Vagina (tissue), 2 donors: ENCODE measurements around the gene CACNA2D1. TPM values are rescaled to one million over a fixed set of nuclear protein-coding genes. Genes with fewer than 3 reads are reported as not detected.

Experiments
- DNase-seq, 2 donors: peaks; one replicate each; pipeline ENCODE4 v3.0.0-alpha.2; 2017; ENCODE audit errors: extremely low spot score in 2 of 2
- H3K27ac ChIP-seq: fragments of 200-600 bp; sonication (generic); one replicate; pipeline ENCODE4 v1.5.1; 2019
- H3K27me3 ChIP-seq: fragments of 200-600 bp; sonication (generic); one replicate; pipeline ENCODE4 v1.5.1; 2019
- H3K36me3 ChIP-seq, 2 donors: fragments of 200-600 bp; sonication (generic); one replicate each; pipeline ENCODE4 v1.5.1; 2017 to 2019
- H3K4me1 ChIP-seq: fragments of 200-600 bp; sonication (generic); one replicate; pipeline ENCODE4 v1.5.1; 2019
- H3K4me3 ChIP-seq, 2 donors: fragments of 200-600 bp; sonication (generic); 1 replicate in 1 of 2; 2 replicates in 1 of 2; pipeline ENCODE4 v1.5.1; 2016 to 2019
- H3K9me3 ChIP-seq: fragments of 200-600 bp; sonication (generic); one replicate; pipeline ENCODE4 v1.5.1; 2019
- CTCF ChIP-seq, 3 experiments: fragments of 450-650 bp in 2 of 3; fragments of 200-600 bp in 1 of 3; sonication (generic) in 1 of 3; IDR thresholded peaks; one replicate each; pipeline ENCODE4 v1.5.1; 2017 to 2019; ENCODE audit warnings: antibody characterized with exemption in 3 of 3, mild to moderate bottlenecking in 2 of 3, moderate library complexity in 2 of 3
- POLR2A ChIP-seq, 2 donors: fragments of 450-650 bp; IDR thresholded peaks; one replicate each; pipeline ENCODE4 v1.6.1; 2017; ENCODE audit warnings: antibody characterized with exemption in 2 of 2, mild to moderate bottlenecking in 2 of 2, moderate library complexity in 2 of 2
- POLR2AphosphoS5 ChIP-seq, 2 donors: sonication (generic); formaldehyde crosslinking; IDR thresholded peaks; one replicate each; pipeline ENCODE4 v1.9.0; 2017; ENCODE audit warnings: antibody characterized with exemption in 2 of 2, mild to moderate bottlenecking in 2 of 2, low read depth in 1 of 2; ENCODE audit not compliant: insufficient read depth in 1 of 2
- intact Hi-C: fragments of 100-400 bp; cut with DNase I; formaldehyde crosslinking; loops from one replicate; pipeline ENCODE4 v1.15.1; 2023
- total RNA-seq: library from RNA; depleted of rRNA; stranded (reverse); fragments of >200 nt; gene quantifications from one replicate; pipeline ENCODE4 v1.2.3, GENCODE V29; 2016

The CACNA2D1 gene
- total RNA-seq, 1 donor from 2014 or later: 16.9 TPM

DNA sequence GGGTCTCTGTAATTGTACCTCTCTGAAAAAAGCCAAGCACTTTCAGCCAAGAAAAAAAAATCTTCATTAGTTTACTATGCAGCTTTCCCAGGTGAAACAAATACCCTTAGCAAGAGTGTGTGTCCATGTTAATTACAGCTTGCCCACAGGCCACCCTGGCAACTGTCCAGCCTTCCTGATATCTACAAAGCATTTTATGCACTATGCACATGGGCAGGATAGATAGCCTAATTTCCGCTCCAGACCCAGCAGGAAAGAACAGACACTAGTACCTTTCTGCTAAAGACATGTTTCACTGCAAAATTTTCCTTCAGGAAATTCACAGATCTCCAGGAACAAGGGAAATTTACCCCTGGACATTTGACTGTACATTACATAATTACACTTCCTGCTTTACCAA lies 24.4 kb downstream of the CACNA2D1 start:
- H3K27me3 ChIP-seq: no peaks in the 10 kb centered on the region
- TF ChIP-seq POLR2A (IDR thresholded peaks at IDR 0.05): no peak
- TF ChIP-seq CTCF (IDR thresholded peaks at IDR 0.05): no peak
- no peak for TF ChIP-seq POLR2AphosphoS5 (IDR thresholded peaks at IDR 0.05; ENCODE audit: insufficient read depth in 1 of 2, low read depth in 1 of 2)
- no peaks in the 10 kb centered on the region for H3K9me3 ChIP-seq
- H3K27ac ChIP-seq: no peak overlapping the region
- H3K36me3 ChIP-seq: no peaks in the 10 kb centered on the region
- intact Hi-C loops: no loop called here
- DNase-seq: no peak
- no peaks in the 10 kb centered on the region for H3K4me1 ChIP-seq
- no peak overlapping the region for H3K4me3 ChIP-seq

DNA sequence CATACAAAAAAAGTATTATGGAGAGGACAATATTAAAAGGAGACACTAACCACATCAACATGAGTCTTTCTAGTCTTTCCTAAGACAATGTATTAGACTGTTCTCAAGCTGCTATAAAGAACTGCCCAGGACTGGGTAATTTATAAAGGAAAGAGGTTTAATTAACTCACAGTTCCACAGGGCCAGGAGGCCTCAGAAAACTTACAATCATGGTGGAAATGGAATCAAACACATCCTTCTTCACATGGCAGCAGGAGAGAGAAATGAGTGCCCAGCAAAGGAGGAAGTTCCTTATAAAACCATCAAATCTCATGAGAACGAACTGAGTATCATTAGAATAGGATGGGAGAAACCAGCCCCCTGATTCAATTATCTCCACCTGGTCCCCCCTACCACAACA lies 25.7 kb downstream of the CACNA2D1 start:
- no peak overlapping the region for H3K27ac ChIP-seq
- intact Hi-C loops: no loop called here
- no peaks in the 10 kb centered on the region for H3K4me1 ChIP-seq
- H3K27me3 ChIP-seq: no peaks in the 10 kb centered on the region
- no peak overlapping the region for H3K4me3 ChIP-seq
- no peak for DNase-seq
- TF ChIP-seq POLR2A (IDR thresholded peaks at IDR 0.05): no peak
- no peak for TF ChIP-seq POLR2AphosphoS5 (IDR thresholded peaks at IDR 0.05; ENCODE audit: insufficient read depth in 1 of 2, low read depth in 1 of 2)
- no peak for TF ChIP-seq CTCF (IDR thresholded peaks at IDR 0.05)
- no peaks in the 10 kb centered on the region for H3K9me3 ChIP-seq
- no peaks in the 10 kb centered on the region for H3K36me3 ChIP-seq

- Histone ChIP-seq H3K9me3 (no peaks in the 10 kb centered on the region), H3K4me3 (no peak overlapping the region), H3K27me3 (no peaks in the 10 kb centered on the region), H3K27ac (no peak overlapping the region), H3K36me3 (no peaks in the 10 kb centered on the region), H3K4me1 (no peaks in the 10 kb centered on the region)
- TF ChIP-seq POLR2A (IDR thresholded peaks at IDR 0.05): no peak
- no peak for TF ChIP-seq CTCF (IDR thresholded peaks at IDR 0.05)
- TF ChIP-seq POLR2AphosphoS5 (IDR thresholded peaks at IDR 0.05; ENCODE audit: insufficient read depth in 1 of 2, low read depth in 1 of 2): no peak
- intact Hi-C loops: no loop called here
- no peak for DNase-seq
Observed at GRCh38 chr7:82416402-82416801, 27.2 kb downstream of the CACNA2D1 start.

- TF ChIP-seq POLR2A (IDR thresholded peaks at IDR 0.05): no peak
- TF ChIP-seq POLR2AphosphoS5 (IDR thresholded peaks at IDR 0.05; ENCODE audit: insufficient read depth in 1 of 2, low read depth in 1 of 2): no peak
- TF ChIP-seq CTCF (IDR thresholded peaks at IDR 0.05): no peak
Observed at GRCh38 chr7:82414389-82414788, 29.2 kb downstream of the CACNA2D1 start.

DNA sequence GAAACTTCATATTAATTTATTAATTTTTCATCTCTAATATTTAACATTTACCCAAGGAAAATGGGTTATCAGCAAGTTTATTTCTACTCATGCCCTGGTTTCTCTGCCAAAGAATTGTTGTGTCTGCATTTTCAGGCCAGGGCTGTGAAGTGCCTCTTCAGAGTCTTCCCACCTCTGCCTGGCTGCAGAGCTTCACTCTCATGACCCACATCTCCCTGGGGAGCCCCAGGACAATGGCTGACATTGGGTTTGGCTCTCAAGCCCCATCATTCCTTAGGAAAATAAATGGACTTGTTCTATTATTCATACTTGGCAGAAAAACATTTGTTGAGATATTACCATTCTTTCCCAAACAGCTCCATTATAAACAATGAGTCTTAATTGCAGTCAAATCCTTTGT lies 30.3 kb downstream of the CACNA2D1 start:
- H3K9me3 ChIP-seq: no peaks in the 10 kb centered on the region
- DNase-seq: no peak
- H3K4me3 ChIP-seq: no peak overlapping the region
- H3K4me1 ChIP-seq: no peaks in the 10 kb centered on the region
- no peaks in the 10 kb centered on the region for H3K36me3 ChIP-seq
- intact Hi-C loops: no loop called here
- TF ChIP-seq POLR2AphosphoS5 (IDR thresholded peaks at IDR 0.05; ENCODE audit: insufficient read depth in 1 of 2, low read depth in 1 of 2) (no peak), CTCF (IDR thresholded peaks at IDR 0.05) (no peak), POLR2A (IDR thresholded peaks at IDR 0.05) (no peak)
- H3K27me3 ChIP-seq: no peaks in the 10 kb centered on the region
- H3K27ac ChIP-seq: no peak overlapping the region

More at GRCh38 chr7:82414389-82414788, 29.2 kb downstream of the CACNA2D1 start:
- Histone ChIP-seq H3K9me3 (no peaks in the 10 kb centered on the region), H3K27me3 (no peaks in the 10 kb centered on the region), H3K4me3 (no peak overlapping the region), H3K27ac (no peak overlapping the region), H3K4me1 (no peaks in the 10 kb centered on the region), H3K36me3 (no peaks in the 10 kb centered on the region)
- intact Hi-C loops: no loop called here
- no peak for DNase-seq
